A549 (cell line): ENCODE results near the gene HTR1E. TPM values are rescaled to one million over a fixed set of nuclear protein-coding genes. Genes with fewer than 3 reads are reported as not detected.
"Not testable (repeated sequence)": the region's sequence is repeated elsewhere in the genome, so short reads cannot be mapped to it uniquely, and the experiment has no call there.

Experiments used
- ATAC-seq, 2 experiments: fragments of 200-7000 bp in 1 of 2; fragments of >200 bp in 1 of 2; cut with Nextera tagmentation in 1 of 2; cut with Tn5 transposase in 1 of 2; 3 replicates each; pipeline versions ENCODE4 v1.8.0 to v1.9.1; 2018 to 2020; ENCODE audit warnings: mild to moderate bottlenecking in 1 of 2, moderate library complexity in 1 of 2
- CTCF ChIA-PET: fragments of 300-600 bp; sonication (Branson Sonifier 250); formaldehyde crosslinking; extraction: SDS; loops from one replicate; lab custom pipeline; 2021; ENCODE audit warnings: antibody characterized with exemption, inconsistent platforms; lab: Yijun Ruan, JAX
- POLR2A ChIA-PET: fragments of 350-600 bp; formaldehyde crosslinking; extraction: SDS; loops from one replicate; lab custom pipeline; 2021; ENCODE audit warnings: antibody characterized with exemption, inconsistent platforms; lab: Yijun Ruan, JAX
- DNase-seq, 2 experiments: peaks; one replicate each; pipeline versions ENCODE4 v3.0.0 to v3.0.0-alpha.2; 2011 to 2016; ENCODE audit warnings: low read depth in 1 of 2, low spot score in 1 of 2
- FAIRE-seq: peaks from 2 replicates; lab custom pipeline; 2011; peaks lifted over from hg19 to GRCh38; lab: Jason Lieb, UNC
- H3K27ac ChIP-seq, 2 experiments: fragments of >200 bp; sonication (Bioruptor Twin); formaldehyde crosslinking; 3 replicates each; pipeline ENCODE4 v1.5.1; 2016 to 2017
- H3K4me1 ChIP-seq: fragments of >200 bp; sonication (Bioruptor Twin); formaldehyde crosslinking; 3 replicates; pipeline ENCODE4 v1.6.1; 2016
- H3K4me2 ChIP-seq: fragments of >200 bp; sonication (Bioruptor Twin); formaldehyde crosslinking; 3 replicates; pipeline ENCODE4 v1.6.1; 2016
- H3K4me3 ChIP-seq: fragments of >200 bp; sonication (Bioruptor Twin); formaldehyde crosslinking; 3 replicates; pipeline ENCODE4 v1.5.1; 2016
- H3K9me3 ChIP-seq: fragments of >200 bp; sonication (Bioruptor Twin); formaldehyde crosslinking; 3 replicates; pipeline ENCODE4 v1.6.1; 2016
- ATOH8 ChIP-seq: fragments of 250-450 bp; sonication (Bioruptor Pico); IDR thresholded peaks from 2 replicates; pipeline ENCODE4 v1.5.0; 2020; ENCODE audit warnings: low read depth, mild to moderate bottlenecking, moderate library complexity
- CBX2 ChIP-seq: fragments of 200-600 bp; sonication (generic); IDR thresholded peaks from 2 replicates; pipeline ENCODE4 v1.6.1; 2016; ENCODE audit warnings: low read depth, mild to moderate bottlenecking, borderline replicate concordance
- EHMT2 ChIP-seq: fragments of 200-600 bp; sonication (generic); IDR thresholded peaks from 2 replicates; pipeline ENCODE4 v1.6.1; 2016; ENCODE audit warnings: antibody characterized with exemption, low read depth, mild to moderate bottlenecking, moderate library complexity
- GATA3 ChIP-seq: IDR thresholded peaks from 2 replicates; pipeline ENCODE4 v1.6.1; 2012; ENCODE audit warnings: borderline replicate concordance
- JUNB ChIP-seq: fragments of >200 bp; sonication (Bioruptor Twin); formaldehyde crosslinking; IDR thresholded peaks from 2 replicates; pipeline ENCODE4 v1.6.1; 2016
- KDM1A ChIP-seq: fragments of 200-600 bp; sonication (generic); IDR thresholded peaks from 2 replicates; pipeline ENCODE4 v1.6.1; 2016; ENCODE audit warnings: low read depth, mild to moderate bottlenecking
- NFE2L2 ChIP-seq: fragments of 150-350 bp; conservative IDR thresholded peaks from 2 replicates; pipeline ENCODE4 v1.6.1; 2014; ENCODE audit warnings: low read length
- PBX3 ChIP-seq: IDR thresholded peaks from 2 replicates; pipeline ENCODE4 v1.6.1; 2012
- REST ChIP-seq: fragments of 200-600 bp; sonication (generic); IDR thresholded peaks from 2 replicates; pipeline ENCODE4 v1.6.1; 2016; ENCODE audit warnings: antibody characterized with exemption, mild to moderate bottlenecking, moderate library complexity
- SMC3 ChIP-seq: fragments of >200 bp; sonication (Bioruptor Twin); formaldehyde crosslinking; IDR thresholded peaks from 3 replicates; pipeline ENCODE4 v1.6.1; 2018; ENCODE audit warnings: inconsistent platforms
- TP53 ChIP-seq: fragments of 250-450 bp; sonication (Bioruptor Pico); IDR thresholded peaks from 2 replicates; pipeline ENCODE4 v1.5.0; 2021; ENCODE audit warnings: mild to moderate bottlenecking, moderate library complexity
- WGBS: methylation state at CpG from one replicate; pipeline ENCODE4 v1.1.6; 2017; ENCODE audit errors: missing lambda C conversion rate; 5-methylcytosine and 5-hydroxymethylcytosine counted together
- polyA plus RNA-seq, 4 experiments: library from polyadenylated mRNA; depleted of rRNA in 3 of 4; stranded (reverse); fragments of >200 nt; fragmentation: RNase III in 1 of 4; extraction: RNeasy Plus Mini Kit Qiagen cat#74134 plus additional on column Dnase treatment in 1 of 4; gene quantifications; 2 replicates in 3 of 4; 3 replicates in 1 of 4; pipeline ENCODE4 v1.2.3, GENCODE V29; 2011 to 2017
- TF ChIP-seq, protein P1 (sequence below): fragments of >200 bp; sonication (Bioruptor Twin); formaldehyde crosslinking; IDR thresholded peaks from 3 replicates; pipeline ENCODE4 v1.6.1; 2016
- TF ChIP-seq, protein P2 (sequence below): fragments of 150-350 bp; IDR thresholded peaks from 2 replicates; pipeline ENCODE4 v1.6.1; 2014; ENCODE audit warnings: low read depth, mild to moderate bottlenecking, low read length
- TF ChIP-seq, protein P3 (sequence below): fragments of 250-450 bp; sonication (Bioruptor Pico); IDR thresholded peaks from 2 replicates; pipeline ENCODE4 v1.5.0; 2021; ENCODE audit warnings: mild to moderate bottlenecking, moderate library complexity, borderline replicate concordance

HTR1E gene
- polyA plus RNA-seq, 2 of the 4 experiments (the other 2 are of a cell fraction), result not detected

- TF ChIP-seq PBX3, result no peak
- TF ChIP-seq, protein P1, sequence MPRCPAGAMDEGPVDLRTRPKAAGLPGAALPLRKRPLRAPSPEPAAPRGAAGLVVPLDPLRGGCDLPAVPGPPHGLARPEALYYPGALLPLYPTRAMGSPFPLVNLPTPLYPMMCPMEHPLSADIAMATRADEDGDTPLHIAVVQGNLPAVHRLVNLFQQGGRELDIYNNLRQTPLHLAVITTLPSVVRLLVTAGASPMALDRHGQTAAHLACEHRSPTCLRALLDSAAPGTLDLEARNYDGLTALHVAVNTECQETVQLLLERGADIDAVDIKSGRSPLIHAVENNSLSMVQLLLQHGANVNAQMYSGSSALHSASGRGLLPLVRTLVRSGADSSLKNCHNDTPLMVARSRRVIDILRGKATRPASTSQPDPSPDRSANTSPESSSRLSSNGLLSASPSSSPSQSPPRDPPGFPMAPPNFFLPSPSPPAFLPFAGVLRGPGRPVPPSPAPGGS, result no peak
- TF ChIP-seq EHMT2, result no peak
- TF ChIP-seq SMC3, result no peak
Measured at GRCh38 chr6:86913795-86914194, 23.5 kb upstream of the HTR1E start (continued).

DNA sequence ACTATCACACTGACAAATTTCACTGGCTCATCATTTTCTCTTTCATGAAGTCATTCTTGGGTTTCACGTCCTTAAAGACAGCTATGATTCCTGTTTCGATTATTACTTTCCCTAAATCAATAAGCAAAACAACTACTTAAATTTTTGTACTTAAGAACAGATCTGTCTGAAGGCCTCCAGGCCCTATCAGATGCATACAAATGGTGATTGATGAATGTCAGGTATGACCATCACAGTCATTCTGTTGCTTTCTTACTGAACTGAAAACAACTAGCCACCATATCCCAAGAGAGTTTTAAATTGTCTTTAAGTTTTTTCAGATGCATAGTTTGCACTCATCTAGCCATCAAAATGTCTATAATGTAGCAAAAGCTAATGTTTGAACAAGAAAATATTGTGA lies 20.9 kb upstream of the HTR1E start:
- 0% methylated on average over 2 of the region's 2 CpGs for WGBS
- TF ChIP-seq GATA3, result no peak
- TF ChIP-seq KDM1A, result no peak
- no peak for TF ChIP-seq REST
- TF ChIP-seq NFE2L2, result no peak
- no peak for TF ChIP-seq JUNB
- TF ChIP-seq ATOH8 (CRISPR knock-in tag), result no peak
- TF ChIP-seq, protein P2, sequence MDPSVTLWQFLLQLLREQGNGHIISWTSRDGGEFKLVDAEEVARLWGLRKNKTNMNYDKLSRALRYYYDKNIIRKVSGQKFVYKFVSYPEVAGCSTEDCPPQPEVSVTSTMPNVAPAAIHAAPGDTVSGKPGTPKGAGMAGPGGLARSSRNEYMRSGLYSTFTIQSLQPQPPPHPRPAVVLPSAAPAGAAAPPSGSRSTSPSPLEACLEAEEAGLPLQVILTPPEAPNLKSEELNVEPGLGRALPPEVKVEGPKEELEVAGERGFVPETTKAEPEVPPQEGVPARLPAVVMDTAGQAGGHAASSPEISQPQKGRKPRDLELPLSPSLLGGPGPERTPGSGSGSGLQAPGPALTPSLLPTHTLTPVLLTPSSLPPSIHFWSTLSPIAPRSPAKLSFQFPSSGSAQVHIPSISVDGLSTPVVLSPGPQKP, result no peak
- TF ChIP-seq, protein P3, sequence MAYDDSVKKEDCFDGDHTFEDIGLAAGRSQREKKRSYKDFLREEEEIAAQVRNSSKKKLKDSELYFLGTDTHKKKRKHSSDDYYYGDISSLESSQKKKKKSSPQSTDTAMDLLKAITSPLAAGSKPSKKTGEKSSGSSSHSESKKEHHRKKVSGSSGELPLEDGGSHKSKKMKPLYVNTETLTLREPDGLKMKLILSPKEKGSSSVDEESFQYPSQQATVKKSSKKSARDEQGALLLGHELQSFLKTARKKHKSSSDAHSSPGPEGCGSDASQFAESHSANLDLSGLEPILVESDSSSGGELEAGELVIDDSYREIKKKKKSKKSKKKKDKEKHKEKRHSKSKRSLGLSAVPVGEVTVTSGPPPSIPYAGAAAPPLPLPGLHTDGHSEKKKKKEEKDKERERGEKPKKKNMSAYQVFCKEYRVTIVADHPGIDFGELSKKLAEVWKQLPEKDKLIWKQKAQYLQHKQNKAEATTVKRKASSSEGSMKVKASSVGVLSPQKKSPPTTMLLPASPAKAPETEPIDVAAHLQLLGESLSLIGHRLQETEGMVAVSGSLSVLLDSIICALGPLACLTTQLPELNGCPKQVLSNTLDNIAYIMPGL (CRISPR knock-in tag), result no peak
- no peak for TF ChIP-seq CBX2
- TF ChIP-seq TP53 (CRISPR knock-in tag), result no peak
- Histone ChIP-seq H3K4me2 (no peak overlapping the region), H3K9me3 (no peaks in the 10 kb centered on the region), H3K27ac (no peak overlapping the region), H3K4me1 (no peaks in the 10 kb centered on the region), H3K4me3 (no peak overlapping the region)
- ATAC-seq (no peak), FAIRE-seq (no peak), DNase-seq (no peak)
- CTCF ChIA-PET, result no interaction called here
- POLR2A ChIA-PET, result no interaction called here

DNA sequence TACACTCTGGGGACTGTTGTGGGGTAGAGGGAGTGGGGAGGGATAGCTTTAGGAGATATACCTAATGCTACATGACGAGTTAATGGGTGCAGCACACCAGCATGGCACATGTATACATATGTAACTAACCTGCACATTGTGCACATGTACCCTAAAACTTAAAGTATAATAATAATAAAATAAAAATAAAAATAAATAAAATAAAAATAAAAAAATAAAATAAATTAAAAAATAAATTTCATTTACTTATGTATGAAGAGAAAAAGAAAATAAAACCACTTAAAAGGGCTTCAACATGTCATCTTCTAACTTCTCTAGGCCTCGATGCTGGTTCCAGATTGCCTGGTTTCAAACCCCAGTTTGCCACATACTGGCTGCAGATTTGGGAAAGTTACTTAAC lies 10.2 kb upstream of the HTR1E start:
- ATAC-seq, FAIRE-seq, H3K4me2 ChIP-seq, H3K4me3 ChIP-seq, H3K9me3 ChIP-seq, CTCF ChIA-PET, DNase-seq, POLR2A ChIA-PET, H3K27ac ChIP-seq, H3K4me1 ChIP-seq: not testable (repeated sequence)
- 41% methylated on average over 2 of the region's 2 CpGs for WGBS

- POLR2A ChIA-PET, H3K9me3 ChIP-seq, H3K27ac ChIP-seq, H3K4me3 ChIP-seq, CTCF ChIA-PET, ATAC-seq, H3K4me2 ChIP-seq, DNase-seq, FAIRE-seq, H3K4me1 ChIP-seq: not testable (repeated sequence)
- WGBS, result 71% methylated on average over 11 of the region's 11 CpGs
Measured at GRCh38 chr6:86927859-86928258, 9.5 kb upstream of the HTR1E start.
